ENCODE results near the gene MTERF4.
"Not testable (repeated sequence)": the region's sequence is repeated elsewhere in the genome, so short reads cannot be mapped to it uniquely, and the experiment has no call there.

Gene MTERF4

DNA sequence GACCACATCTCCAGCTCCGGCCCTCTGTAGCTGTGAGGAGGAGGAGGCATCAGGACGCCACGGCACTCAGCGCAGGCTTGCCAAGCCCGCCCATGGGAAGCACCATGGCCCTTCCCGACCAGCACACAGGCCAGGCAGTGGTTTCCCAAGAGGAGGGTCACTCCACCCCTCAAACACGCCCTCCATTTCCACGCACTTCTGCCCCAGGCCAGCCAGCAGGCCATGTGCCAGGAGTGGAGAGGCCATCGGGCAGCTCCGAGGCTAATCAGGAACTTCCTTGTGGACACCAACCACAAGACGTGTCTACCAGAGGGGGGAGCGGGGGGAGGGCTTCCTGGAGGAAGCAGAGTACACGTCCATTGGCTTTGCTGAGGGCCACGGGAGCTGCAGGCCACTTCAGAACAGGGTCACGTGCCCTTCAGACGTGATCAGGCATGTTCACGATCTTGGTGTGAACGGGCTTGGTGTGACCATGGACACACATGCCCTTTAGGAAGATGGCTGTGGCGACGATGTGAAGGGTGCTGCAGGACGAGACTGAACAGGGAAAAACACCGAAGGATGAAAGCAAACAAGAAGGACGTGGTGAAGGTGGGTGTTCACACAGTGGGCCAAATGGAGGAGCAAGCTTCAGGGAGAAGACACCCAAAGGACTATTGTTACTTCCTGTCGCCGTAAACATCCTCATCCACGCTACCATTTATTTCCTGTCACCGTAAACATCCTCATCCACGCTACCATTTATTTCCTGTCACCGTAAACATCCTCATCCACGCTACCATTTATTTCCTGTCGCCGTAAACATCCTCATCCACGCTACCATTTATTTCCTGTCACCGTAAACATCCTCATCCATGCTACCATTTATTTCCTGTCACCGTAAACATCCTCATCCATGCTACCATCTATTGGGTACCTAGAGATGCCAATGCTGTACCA lies 6.5 kb upstream of the MTERF4 start:
- TF ChIP-seq, protein P1, sequence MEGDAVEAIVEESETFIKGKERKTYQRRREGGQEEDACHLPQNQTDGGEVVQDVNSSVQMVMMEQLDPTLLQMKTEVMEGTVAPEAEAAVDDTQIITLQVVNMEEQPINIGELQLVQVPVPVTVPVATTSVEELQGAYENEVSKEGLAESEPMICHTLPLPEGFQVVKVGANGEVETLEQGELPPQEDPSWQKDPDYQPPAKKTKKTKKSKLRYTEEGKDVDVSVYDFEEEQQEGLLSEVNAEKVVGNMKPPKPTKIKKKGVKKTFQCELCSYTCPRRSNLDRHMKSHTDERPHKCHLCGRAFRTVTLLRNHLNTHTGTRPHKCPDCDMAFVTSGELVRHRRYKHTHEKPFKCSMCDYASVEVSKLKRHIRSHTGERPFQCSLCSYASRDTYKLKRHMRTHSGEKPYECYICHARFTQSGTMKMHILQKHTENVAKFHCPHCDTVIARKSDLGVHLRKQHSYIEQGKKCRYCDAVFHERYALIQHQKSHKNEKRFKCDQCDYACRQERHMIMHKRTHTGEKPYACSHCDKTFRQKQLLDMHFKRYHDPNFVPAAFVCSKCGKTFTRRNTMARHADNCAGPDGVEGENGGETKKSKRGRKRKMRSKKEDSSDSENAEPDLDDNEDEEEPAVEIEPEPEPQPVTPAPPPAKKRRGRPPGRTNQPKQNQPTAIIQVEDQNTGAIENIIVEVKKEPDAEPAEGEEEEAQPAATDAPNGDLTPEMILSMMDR (IDR thresholded peaks at IDR 0.05; ENCODE audit: control insufficient read depth, extremely low read depth, insufficient read depth), result no peak
- H3K4me3 ChIP-seq (ENCODE audit: low read depth, low read length), result no peak overlapping the region

DNA sequence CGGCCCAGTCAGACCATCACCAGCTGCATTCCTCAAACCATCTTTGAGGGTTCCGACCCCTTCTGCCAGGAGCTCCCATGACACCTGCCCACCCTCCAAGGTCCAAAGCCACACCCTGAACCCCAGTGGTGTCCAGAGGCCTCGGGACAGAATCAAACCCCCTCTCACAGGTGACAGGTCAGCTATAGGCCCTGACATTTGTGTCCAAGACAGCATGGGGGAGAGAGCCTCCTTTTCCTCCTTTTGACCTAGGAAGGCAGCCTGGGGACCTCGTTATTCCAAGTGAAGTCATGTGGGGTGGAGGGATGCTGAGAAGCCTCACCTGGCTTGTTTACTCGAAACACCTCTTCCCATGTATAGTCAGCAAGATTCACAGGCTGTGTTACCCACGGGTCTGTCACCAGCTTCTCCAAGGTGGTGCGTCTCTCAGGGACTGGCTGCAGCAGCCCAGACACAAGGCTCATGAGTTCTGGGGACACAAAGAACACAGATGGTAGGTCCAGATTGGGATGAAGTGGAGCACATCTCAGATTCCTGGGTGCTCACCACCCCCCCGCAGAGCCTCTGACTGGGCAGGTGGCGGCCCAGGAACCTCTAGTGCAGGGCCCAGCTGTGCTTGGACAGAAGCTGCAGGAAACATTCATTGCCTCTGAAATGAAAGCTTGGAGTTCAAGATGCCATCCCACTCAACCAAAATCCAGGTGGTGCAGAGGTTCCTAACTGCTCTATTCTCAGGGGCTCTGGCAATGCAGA lies 5.1 kb upstream of the MTERF4 start:
- DNase-seq (ENCODE audit: low read depth), result no peak
- TF ChIP-seq, protein P1 (IDR thresholded peaks at IDR 0.05; ENCODE audit: control insufficient read depth, extremely low read depth, insufficient read depth), result no peak
- H3K4me3 ChIP-seq (ENCODE audit: low read depth, low read length), result no peak overlapping the region

More for the DNA sequence above, 6.5 kb upstream of the MTERF4 start:
- DNase-seq (ENCODE audit: low read depth), result no peak

- no peak for DNase-seq (ENCODE audit: low read depth)
Observed at GRCh38 chr2:241105641-241106040, 3.6 kb upstream of the MTERF4 start.

GRCh38 chr2:241104611-241105010 lies 2.5 kb upstream of the MTERF4 start:
- not testable (repeated sequence) for DNase-seq (ENCODE audit: low read depth); H3K4me3 ChIP-seq (ENCODE audit: low read depth, low read length)

More at GRCh38 chr2:241105641-241106040, 3.6 kb upstream of the MTERF4 start:
- TF ChIP-seq, protein P1 (IDR thresholded peaks at IDR 0.05; ENCODE audit: control insufficient read depth, extremely low read depth, insufficient read depth), result no peak
- H3K4me3 ChIP-seq (ENCODE audit: low read depth, low read length), result no peak overlapping the region

DNA sequence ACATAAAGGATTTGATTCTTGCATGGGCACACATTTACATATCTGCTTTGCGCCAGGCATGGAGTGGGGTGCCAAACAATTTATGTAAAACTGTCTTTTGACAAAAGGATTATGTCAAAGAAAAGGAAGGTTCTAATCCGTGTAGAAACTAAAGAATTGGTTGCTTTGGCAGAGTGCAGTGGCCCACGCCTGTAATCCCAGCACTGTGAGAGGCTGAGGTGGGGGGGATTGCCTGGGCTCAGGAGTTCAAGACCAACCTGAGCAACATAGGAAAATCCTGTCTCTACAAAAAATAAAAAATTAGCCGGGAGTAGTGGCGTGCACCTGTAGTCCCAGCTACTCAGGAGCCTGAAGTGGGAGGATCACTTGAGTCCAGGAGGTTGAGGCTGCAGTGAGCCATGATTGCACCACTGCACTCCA lies 1.1 kb upstream of the MTERF4 start:
- H3K4me3 ChIP-seq (ENCODE audit: low read depth, low read length), result peak overlapping the region; percentile 60
- DNase-seq (ENCODE audit: low read depth), result no peak
- TF ChIP-seq, protein P1 (IDR thresholded peaks at IDR 0.05; ENCODE audit: control insufficient read depth, extremely low read depth, insufficient read depth), result no peak

DNA sequence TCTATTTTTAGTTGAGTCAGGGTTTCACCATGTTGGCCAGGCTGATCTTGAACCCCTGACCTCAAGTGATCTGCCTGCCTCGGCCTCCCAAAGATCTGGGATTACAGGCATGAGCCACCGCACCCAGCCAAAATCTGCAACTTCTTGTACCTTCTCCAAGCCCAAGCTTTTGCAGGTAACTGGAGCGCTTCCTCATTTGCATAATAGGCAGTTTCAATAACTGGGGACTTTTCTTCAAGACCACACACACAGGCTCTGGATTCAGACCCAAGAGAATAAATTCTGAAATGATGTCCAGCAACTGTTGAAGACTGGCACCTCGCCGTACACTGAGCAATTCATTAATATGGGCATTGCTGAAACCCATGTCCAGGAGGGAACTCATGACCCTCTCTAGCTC lies 2.8 kb downstream of the MTERF4 start:
- no peak for DNase-seq (ENCODE audit: low read depth)
- no peak overlapping the region for H3K4me3 ChIP-seq (ENCODE audit: low read depth, low read length)
- TF ChIP-seq, protein P1 (IDR thresholded peaks at IDR 0.05; ENCODE audit: control insufficient read depth, extremely low read depth, insufficient read depth), result no peak

GRCh38 chr2:241096979-241097378 lies 5.1 kb downstream of the MTERF4 start:
- no peak for DNase-seq (ENCODE audit: low read depth)
- TF ChIP-seq, protein P1 (IDR thresholded peaks at IDR 0.05; ENCODE audit: control insufficient read depth, extremely low read depth, insufficient read depth), result no peak
- no peak overlapping the region for H3K4me3 ChIP-seq (ENCODE audit: low read depth, low read length)

Measured in LNCaP clone FGC (cell line).